Measurements from ENCODE around the gene MRS2.

Gene MRS2

DNA sequence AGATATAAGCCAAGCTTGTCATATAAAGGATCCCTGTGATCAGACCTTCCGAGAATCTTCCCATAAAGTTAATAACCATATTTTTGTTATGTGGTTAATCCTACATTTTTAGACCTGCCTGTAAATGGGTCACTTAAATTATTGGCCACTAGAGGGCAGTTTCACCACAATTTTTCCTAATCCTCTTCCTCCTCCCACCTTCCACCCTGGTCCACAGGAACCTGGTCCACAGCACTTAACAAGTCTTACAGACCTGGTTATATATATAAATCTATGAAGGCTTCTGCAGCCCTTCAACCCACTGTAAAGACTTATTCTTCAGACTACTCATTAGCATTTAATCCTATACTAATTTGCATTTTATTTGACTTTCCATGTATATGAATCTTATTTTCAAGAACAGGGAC is 28.3 kb downstream of the MRS2 start:
- no peak for DNase-seq (ENCODE audit: low read depth)

DNA sequence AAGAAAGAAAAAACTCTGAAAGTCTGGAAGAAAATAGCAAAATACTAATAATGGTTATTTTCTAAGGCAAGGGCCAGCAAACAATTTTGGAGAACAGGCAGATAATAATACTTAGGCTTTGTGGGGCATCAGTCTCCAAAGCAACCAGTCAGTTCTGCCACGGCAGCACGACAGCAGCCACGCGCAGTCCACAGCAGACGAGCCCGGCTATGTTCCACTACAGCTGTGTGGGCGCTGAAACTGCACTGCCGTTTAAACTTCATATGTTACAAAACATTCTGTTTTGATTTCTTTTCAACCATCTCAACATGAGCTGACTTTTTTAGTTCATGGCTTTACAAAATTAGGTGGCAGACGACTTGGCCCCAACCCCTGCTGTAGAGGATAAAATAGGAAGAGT is 29.9 kb downstream of the MRS2 start:
- no peak for DNase-seq (ENCODE audit: low read depth)

DNA sequence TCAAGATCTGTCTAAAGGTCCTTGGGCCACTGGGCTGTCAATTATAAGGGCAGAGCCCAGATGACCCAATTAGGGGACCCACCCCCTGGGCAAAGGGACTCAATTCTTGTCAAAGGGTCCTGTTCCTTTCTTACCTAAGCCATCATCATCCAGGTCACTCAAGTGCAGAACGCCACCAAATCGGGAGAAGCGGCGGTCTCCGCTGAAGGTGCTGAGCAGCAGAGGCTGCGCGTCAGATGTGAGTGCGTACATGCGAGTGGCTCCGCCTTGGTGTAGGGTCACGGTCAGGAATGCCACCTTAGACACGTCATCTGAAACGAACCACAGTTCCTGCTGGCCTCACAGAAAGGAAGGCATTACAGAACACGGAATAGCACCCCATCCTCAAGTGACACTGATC is 34.2 kb downstream of the MRS2 start:
- no peak for DNase-seq (ENCODE audit: low read depth)

DNA sequence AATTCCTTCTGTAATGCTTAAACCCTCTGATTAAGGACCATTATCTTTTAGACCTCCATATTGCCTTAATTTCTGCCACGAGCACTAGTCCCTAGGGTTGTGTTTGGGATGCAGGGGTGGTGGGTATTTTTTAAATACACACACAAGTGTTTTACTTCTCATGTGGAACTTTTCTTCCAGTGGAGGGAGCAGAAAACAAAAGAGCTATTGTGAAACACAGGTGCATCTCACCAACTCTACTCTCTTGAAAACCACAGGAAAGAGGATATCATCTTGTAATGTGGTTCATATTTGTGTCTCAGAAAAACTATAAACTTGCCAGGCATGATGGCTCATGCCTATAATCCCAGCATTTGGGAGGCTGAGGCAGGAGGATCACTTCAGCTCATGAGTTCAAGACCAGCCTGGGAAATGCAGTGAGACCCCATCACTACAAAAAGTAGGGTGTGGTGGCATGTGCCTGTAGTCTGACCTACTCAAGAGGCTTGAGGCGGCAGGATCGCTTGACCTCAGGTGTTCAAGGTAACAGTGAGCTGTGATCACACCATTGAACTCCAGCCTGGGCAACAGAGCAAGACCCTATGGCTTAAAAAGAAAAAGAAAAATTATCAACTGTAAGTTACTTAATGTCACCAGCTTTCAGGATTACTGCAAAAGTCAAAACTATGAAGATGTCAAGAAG is 37.3 kb downstream of the MRS2 start:
- no peak for DNase-seq (ENCODE audit: low read depth)

DNA sequence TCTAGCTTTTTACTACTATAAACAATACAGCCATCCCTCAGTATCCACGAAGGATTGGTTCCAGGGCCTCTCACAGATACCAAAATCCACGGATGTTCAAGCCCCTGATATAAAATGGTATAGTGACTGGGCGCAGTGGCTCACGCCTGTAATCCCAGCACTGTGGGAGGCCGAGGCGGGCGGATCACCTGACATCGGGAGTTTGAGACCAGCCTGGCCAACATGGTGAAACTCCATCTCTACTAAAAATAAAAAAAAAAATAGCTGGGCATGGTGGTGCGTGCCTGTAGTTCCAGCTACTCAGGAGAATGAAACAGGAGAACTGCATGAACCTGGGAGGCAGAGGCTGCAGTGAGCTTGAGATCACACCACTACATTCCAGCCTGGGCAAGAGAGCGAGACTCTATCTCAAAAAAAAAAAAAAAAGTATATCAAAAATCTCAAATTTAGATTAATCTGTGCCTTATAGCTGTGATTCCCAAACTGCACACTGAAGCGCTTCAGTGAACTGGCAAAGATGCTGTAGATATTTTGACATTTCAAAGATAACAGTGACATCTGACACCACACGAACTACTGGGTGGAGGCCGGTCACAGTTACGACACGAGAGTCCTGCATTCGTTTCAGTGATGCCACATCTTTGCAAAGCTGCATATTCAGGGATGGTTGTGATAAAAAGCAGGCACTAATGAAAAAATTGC is 38.3 kb downstream of the MRS2 start:
- no peak for DNase-seq (ENCODE audit: low read depth)

DNA sequence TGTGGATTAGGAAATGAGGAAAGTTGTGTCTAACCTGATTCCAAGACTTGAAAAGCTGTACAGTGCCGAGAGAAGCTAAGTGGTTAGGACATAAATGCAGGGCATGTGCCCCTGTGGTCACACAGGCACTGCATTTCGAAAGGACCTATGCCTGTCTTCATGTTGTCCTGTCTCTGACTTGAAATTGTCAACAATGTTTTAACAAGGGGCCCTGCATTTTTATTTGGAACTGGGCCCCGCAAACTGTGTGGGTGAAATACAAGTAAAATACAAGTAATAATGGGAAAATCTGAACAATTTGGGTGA is 38.8 kb downstream of the MRS2 start:
- DNase-seq (ENCODE audit: low read depth): no peak

DNA sequence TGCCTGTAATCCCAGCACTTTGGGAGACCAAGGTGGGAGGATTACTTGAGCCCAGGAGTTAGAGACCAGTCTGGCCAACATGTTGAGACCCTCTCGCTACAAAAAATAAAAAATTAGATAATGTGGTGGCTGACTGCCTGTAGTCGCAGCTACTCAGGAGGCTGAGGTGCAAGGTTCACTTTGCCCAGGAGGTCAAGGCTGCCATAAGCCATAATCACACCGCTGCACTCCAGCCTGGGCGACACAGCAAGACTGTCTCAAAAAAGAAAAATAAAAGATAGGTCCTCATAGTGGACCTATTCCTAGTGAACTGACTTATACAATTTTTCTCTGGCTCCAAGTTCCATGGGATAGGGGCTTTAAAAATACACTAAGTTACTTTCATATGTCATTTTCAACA is 41.9 kb downstream of the MRS2 start:
- DNase-seq (ENCODE audit: low read depth): no peak

DNA sequence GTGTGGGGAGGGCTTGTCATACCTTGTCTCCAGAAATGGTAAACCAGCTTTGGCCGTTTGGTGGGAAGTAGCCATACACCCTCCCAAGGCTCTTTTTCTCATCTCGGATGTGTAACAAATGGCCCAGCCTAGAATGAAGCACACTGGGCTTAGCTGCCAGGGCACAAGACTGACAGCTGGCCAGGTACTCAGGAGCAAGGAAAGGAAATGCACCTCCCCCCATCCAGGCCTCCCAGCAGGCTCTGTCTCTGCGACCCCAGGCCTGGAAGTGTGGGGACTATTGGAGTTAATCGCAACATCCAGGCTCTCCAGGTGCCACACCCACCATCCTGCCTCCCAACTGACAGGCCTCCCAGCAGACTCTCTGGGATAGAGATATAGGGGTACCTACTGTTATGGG is 43.0 kb downstream of the MRS2 start:
- DNase-seq (ENCODE audit: low read depth): no peak

DNA sequence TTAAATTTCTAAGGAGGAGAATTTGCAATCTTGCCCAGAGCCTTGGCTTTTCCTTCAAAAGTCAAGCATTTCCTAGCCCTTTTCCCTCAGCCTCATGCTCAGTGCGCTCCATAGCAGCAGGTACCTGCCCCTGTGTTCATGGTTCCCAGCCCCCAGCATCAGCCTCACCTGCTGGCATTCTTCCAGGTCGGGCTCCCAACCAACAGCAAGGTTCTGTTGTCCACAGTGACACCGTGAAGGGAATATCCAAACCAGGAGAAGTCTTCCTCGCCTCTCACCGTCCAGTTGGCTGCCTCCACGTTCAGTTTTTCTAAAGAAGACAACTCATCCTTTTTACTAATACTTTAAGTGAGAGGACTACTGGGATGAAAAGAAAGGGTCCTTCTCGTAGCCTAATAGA is 43.9 kb downstream of the MRS2 start:
- no peak for DNase-seq (ENCODE audit: low read depth)

DNA sequence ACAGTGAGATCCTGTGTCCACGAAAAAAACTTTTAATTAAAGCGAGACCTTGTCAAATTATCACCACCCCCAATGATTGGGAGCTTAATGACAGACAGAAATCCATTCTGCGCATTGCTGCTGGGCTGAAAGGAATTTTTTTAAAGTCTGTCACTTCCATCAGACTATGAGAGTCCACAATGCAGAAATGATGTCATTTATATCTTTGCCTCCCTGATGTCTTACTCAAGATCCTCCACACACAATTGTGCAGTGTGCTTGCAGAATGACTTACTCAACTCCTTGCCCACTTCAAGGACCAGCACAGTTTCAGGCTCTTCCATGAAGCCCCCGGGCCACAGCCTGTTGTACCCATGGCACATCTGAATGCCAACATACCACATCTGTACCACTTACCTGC is 45.7 kb downstream of the MRS2 start:
- DNase-seq (ENCODE audit: low read depth): no peak

DNA sequence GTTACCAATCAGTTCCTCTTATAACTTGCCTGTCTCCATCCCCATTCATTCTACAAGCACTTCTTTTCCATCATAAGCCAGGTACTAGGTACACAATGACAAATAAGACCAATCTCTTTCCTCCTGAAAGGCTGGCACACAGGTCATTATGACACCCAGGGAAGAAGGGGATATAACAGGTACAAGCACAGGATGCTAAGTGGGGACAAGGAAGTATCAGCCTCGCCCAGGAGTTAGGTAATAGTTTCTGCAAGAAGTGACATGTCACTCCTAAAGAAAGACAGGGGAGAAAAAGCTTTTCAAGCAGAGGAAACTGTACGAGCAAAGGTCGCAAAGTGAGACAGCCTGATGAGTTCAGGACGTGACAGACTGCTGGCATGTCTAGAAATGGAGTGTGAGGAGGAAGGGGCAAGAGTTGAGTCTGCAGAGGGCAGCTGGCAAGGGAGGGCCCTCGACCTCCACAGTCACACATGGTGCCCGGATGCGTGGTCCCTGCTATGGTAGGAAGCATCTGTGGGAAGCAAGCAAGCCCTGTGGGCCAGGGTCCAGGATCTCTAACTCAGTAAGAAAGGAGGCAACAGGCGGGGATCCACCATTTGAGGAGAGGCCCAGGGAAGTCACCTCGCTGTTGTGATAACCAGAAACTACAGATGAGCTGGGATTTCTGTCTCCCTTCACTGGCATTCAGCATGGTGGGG is 46.2 kb downstream of the MRS2 start:
- DNase-seq (ENCODE audit: low read depth): no peak

DNA sequence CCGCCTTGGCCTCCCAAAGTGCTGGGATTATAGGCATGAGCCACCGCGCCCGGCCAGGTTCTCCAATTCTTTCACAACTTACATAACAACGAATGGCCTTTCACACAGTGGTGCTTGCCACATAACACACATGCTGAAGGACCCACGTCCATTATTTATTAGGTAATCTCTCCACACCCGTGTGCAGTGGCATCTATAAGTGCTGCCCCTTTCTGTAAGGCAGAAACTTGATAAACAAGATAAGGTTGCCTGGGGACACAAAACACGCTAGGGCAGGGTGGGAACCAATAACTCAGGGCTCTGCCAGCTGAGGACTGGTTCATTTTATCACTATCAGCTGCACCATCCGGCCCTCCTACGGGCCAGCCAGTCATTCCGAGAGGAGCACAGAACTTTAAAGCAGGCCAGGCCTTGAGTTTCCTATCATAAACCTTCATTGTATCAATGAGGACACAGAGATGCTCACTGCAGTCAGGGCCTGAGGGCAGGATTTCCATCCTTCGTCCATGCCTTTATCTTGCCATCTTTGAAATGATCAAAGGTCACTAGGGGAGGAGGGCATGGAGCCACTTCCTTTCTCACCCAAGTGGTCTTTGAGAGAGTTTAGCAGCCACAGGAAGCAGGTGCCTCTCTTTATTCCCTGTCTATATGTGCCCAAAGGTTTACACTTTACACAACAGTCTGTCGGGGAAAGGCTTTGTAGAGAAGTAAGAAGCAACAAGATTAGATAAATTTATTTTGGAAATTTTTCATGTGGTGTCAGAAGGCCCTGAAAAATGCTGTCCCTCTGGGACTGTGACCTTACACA is 49.0 kb downstream of the MRS2 start:
- no peak for DNase-seq (ENCODE audit: low read depth)

DNA sequence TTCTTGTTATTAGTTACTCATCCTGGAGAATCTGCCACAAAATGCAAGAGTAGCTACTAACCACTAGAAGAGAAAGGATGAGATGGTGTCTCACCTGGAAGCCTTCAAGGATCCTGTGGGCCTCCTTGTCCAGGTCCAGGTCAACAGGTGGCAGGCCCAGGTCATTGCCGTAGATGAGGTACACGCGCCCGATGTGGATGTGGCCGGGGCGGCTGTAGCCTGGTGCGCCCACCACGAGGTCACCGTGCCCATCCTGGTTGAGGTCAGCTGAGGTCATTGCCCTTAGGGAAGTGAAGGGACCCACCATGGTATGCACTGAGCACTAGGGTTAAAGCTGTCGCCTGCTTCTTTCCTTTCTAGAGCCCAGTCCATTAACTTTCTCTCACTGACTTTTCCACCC is 51.2 kb downstream of the MRS2 start:
- no peak for DNase-seq (ENCODE audit: low read depth)

DNA sequence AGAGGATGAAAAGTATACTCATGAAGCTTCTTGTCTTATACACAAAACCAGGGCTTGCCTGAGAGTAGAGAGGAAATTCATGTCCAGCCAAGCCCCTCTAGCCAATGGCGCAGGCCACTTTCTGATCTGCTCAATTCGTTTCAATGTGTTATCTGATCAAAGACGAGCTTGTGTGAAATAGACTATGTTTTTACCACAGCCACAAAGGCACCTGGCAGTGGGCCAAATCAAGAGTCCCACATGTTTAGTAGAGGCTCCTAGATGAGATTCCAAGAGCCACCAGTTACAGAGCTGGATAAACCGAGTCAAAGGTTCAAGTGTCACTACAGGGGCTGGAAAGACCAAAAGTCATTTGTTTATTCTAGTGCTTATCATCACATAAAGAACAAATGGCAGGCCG is 51.7 kb downstream of the MRS2 start:
- no peak for DNase-seq (ENCODE audit: low read depth)

DNA sequence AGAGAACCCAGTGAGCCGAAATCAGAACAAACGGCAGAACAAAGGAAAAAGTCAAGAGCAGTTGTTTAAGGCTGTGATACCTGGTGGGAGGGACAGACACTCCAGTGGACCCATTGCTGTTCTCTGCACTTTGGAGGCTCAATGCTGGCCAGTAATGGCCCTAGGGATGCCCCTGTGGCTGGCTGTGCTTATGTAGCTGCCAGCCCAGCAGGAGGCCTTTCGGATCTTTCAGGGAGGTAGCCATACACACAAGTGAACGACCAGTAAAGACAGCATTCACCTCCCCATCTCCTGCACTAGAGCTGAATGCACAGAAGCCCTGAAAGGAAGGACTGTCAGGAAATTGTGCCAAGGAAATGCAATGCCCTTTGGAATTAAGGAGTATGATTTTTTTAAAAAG is 52.3 kb downstream of the MRS2 start:
- no peak for DNase-seq (ENCODE audit: low read depth)

DNA sequence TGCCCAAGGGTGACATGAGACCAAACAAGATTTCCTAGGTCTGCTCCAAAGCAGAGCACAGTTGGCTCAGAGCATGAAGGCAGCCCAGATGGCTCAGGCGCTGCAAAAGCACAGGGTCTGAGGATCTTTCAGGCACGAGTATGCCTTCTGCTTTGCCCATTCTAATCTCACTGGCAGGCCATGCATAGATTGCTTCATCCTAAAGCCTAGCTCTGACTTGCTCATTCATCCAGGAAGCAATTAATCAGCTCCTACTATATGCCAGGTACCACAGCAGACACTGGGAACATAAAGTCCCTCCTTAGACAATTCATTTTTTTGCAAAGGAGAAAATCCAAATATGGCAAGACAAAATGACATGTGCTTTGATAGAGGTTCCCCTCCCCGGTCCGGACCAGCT is 55.4 kb downstream of the MRS2 start:
- no peak for DNase-seq (ENCODE audit: low read depth)

DNA sequence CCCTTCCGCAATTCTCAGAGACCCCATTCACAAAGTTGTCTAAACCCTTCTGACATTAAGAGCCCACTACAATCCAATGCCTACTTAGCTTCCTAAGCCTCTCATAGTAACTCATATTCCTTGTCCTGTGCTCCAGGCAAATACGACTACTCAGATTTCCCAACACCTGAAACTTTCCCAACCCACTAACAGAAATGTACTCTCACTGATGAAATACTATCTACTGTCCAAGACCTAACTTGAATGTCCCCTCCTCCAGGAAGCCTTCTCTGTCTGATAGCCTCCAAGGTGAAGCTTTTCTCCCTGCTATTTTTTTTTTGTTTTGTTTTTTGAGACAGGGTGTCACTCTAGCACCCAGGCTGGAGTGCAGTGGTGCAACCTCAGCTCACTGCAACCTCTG is 56.2 kb downstream of the MRS2 start:
- no peak for DNase-seq (ENCODE audit: low read depth)

DNA sequence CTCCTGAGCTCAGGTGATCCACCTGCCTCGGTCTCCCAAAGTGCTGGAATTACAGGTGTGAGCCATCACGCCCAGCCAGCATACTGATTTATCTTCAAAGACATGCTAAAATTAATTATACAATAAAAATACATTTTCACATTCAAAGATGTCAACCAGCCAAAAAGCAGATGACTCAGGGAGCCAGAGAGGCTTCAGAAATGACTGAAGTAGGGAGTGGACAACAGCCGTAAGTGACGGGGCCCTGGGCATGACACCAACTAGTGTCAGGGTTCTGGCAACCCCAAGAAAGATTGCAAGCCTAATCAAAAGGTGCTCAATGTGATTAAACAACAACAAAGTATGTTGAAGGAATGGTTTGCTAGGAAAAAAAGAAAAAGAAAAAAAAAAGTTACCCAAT is 58.2 kb downstream of the MRS2 start:
- no peak for DNase-seq (ENCODE audit: low read depth)

DNA sequence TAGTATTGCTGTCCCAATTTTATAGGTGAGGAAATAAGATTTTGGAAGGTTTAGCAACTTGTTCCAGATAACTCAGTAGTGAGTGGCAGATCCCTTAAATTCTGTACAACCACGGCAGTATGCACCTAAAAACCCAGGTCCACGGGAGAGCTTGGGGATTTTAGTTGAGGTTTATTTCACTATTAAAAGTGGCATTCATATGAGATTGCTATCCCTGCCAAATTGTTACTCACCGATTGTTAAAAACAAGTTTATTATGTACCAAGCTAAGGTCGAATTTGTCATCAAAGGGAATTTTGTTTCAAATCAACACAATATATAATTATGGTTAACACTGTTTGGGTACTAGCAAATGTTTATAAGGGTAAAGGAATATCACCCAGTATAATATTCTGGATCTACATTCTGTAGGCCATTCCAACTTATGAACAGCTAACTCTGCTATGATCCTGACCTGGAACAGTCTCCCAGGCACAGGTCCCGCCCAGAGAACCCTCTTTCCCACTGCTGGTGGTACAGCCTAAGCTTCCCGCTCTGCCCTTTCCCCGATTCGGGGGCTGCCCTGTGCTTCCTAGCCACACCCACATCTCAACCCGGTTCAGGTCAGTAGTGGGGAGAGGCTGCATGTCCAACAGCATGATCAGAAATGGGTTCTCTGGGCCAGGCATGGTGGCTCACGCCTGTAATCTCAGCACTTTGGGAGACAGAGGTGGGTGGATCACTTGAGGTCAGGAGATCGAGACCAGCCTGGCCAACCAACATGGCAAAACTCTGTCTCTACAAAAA is 61.7 kb downstream of the MRS2 start:
- DNase-seq (ENCODE audit: low read depth): no peak

DNA sequence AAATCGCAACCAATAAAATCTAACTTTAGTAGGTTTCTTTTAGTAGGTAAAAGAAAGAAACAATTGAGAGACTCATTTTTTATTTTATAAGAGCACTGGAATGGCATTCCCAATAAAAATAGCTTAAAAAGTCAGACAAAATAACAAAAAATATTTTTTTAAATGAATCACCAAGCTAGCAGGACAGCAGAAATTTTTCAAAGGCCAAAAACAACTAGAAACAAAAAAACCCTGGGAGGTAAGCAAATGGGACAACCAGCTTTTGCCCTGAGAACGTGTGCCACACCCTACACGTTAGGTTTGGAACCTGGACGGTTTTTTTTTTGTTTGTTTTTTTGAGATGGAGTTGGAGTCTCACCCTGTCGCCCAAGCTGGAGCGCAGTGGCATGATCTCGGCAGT is 67.1 kb downstream of the MRS2 start:
- no peak for DNase-seq (ENCODE audit: low read depth)

DNA sequence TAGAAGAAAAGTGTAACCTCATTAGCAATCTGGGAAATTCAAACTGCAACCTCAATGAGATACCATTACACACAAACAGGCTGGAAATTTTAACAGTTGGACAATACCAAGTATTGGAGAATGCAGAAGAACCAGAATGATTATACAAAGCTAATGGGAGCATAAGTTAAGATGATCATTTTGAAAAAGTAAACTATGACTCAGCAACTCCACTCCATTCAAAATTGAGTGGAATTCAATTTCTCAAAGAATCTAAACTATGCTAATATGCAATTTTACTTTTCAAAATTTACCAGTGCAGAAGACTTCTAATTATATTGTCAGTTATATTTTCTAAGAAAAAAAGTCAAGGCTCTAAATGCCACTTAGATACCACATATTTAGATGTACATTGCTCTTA is 69.4 kb downstream of the MRS2 start:
- no peak for DNase-seq (ENCODE audit: low read depth)

Measured in non-pigmented ciliary epithelial cell (primary cell).